ENCODE results near the gene UNC13C.
"Not testable (repeated sequence)": the region's sequence is repeated elsewhere in the genome, so short reads cannot be mapped to it uniquely, and the experiment has no call there.

UNC13C gene

GRCh38 chr15:53978253-53978906 lies at the start of gene UNC13C:
Gene UNC13C, plus strand, starts transcription at chr15:53978441. Its CDS starts 34,463 bp downstream, at chr15:54012904.
- no peak for DNase-seq (ENCODE audit: low read depth)
- H3K4me3 ChIP-seq (ENCODE audit: low read length): no peak within 1 kb of the TSS
- no peak for TF ChIP-seq CTCF (conservative IDR thresholded peaks at IDR 0.05; ENCODE audit: low read length)

DNA sequence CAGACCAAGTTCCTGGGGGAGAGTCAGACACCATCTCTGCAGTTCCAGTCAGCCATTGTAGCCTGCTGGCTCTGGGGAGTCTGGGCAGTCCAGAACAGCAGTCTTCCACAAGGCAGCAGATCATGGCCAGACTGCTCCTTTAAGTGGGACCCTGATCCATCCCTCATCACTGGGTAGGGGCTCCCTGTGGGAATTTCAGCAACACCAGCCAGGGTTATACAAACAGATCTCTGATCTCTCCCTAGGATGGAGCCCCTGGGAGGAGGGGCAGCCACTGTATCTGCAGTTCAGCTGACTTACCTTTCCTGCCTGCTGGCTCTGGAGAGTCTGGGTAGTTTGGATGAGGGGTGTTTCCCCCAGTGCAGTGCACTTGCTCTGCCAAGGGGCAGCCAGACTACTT lies 42.1 kb upstream of the UNC13C start:
- no peak for DNase-seq (ENCODE audit: low read depth)
- no peak overlapping the region for H3K4me3 ChIP-seq (ENCODE audit: low read length)
- TF ChIP-seq CTCF (conservative IDR thresholded peaks at IDR 0.05; ENCODE audit: low read length): no peak

- H3K4me3 ChIP-seq (ENCODE audit: low read length); DNase-seq (ENCODE audit: low read depth): not testable (repeated sequence)
Observed at GRCh38 chr15:53937632-53938031, 40.6 kb upstream of the UNC13C start.

- no peak overlapping the region for H3K4me3 ChIP-seq (ENCODE audit: low read length)
- DNase-seq (ENCODE audit: low read depth): no peak
- no peak for TF ChIP-seq CTCF (conservative IDR thresholded peaks at IDR 0.05; ENCODE audit: low read length)
Observed at GRCh38 chr15:53950572-53950971, 27.7 kb upstream of the UNC13C start.

DNA sequence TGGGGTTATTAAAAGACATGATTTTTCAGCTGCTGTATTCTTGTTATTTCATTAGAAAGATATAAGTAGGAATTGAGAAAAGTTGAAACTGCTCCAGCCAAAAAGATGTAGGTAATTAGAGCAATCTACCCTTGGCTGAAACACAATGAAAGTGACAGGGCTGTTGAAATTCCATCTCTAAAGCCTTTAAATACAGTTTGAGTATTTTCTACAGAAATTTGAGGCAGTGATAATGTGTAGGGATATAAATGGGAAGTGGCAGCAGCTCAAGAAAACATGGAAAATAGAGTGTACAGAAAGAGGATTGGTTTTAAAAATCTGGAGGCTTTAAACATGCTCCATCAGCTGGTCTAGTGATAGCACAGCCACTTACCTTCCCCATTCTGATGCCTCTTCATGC lies 22.8 kb upstream of the UNC13C start:
- DNase-seq (ENCODE audit: low read depth): no peak
- H3K4me3 ChIP-seq (ENCODE audit: low read length): no peak overlapping the region
- TF ChIP-seq CTCF (conservative IDR thresholded peaks at IDR 0.05; ENCODE audit: low read length): no peak

DNA sequence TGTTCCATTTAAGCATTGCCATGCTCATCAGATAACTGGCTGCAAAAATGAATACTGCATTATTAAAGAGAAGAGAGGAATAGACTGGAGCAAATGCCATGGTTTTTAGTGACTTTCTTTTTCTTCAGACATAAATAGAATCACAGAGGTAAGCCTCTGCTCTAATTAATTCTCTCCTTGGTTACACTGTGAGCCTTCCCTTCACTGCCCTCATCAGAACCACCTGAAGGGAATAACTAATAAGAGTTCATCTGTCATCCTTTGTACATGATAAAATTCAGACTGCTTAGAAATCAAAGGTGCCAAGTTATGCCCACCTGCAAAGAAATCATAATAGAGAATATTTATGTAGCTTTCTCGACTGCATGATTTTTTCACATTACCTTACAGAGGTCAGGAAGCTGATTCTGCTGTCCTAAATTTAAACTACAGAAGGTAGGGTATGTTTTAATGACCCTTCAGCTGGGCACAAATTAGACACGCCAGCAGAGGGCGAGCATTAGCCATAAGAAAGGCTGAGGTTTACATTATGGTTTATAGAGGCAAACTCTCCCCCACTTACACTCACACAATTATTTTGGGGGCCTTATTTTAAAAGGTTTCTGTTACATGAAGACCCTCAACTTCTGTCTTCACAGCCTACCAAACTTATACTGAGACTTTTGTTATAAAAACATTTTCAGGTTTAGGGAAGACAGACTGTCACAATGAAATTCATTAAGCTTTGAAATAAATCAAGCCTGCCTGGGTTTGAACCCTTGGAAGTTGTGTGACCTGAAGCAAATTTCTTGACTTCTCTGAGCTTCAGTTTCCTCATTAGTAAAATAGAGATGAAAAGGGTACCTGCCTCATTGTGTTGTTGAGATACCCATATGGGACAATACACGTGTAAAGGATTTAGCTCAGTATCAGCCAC lies 15.3 kb upstream of the UNC13C start:
- H3K4me3 ChIP-seq (ENCODE audit: low read length): no peak overlapping the region
- no peak for DNase-seq (ENCODE audit: low read depth)
- TF ChIP-seq CTCF (conservative IDR thresholded peaks at IDR 0.05; ENCODE audit: low read length): peak; percentile 28

- H3K4me3 ChIP-seq (ENCODE audit: low read length): no peak overlapping the region
- DNase-seq (ENCODE audit: low read depth): no peak
- no peak for TF ChIP-seq CTCF (conservative IDR thresholded peaks at IDR 0.05; ENCODE audit: low read length)
Observed at GRCh38 chr15:53963801-53964200, 14.4 kb upstream of the UNC13C start.
